NB4 (cell line): ENCODE data around the gene PIR.

ENCODE experiments used
- DNase-seq: peaks from one replicate; pipeline ENCODE4 v3.0.0; 2010; ENCODE audit warnings: low read depth
- H3K4me3 ChIP-seq: one replicate; pipeline ENCODE4 v1.5.1; 2011; ENCODE audit warnings: mild to moderate bottlenecking, low read depth, low read length, moderate library complexity
- CTCF ChIP-seq: IDR thresholded peaks from one replicate; pipeline ENCODE4 v1.5.1; 2012; ENCODE audit warnings: low read depth, low read length
- MYC ChIP-seq: IDR thresholded peaks from 2 replicates; pipeline ENCODE4 v1.6.1; 2011; ENCODE audit warnings: low read depth, low read length
- POLR2A ChIP-seq: IDR thresholded peaks from 2 replicates; pipeline ENCODE4 v1.6.1; 2011; ENCODE audit warnings: mild to moderate bottlenecking; ENCODE audit not compliant: insufficient read length; ENCODE audit errors: extremely low read depth
- TF ChIP-seq, protein P1 (sequence below): IDR thresholded peaks from 2 replicates; pipeline ENCODE4 v1.6.1; 2011; ENCODE audit warnings: low read depth, low read length

The PIR gene

DNA sequence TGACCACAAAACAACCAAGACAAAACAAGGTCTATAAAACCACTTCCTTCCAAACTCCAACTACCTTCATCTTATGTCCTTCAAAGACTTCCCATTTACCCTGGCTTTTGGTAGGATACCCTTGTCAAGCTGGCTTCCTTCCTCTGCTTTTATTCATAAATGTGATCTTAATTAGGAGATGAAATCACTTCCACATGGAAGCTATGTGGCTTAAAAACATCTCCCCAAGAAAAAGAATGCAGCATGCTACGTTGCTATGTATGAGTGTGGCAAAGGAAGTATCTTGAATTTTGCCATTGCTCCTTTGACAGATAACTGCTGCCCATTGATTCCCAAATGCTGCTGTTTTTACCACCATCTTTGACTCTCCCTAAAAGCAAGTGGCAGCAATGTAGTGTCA is 62.5 kb downstream of the PIR start:
- no peak overlapping the region for H3K4me3 ChIP-seq
- no peak for DNase-seq
- TF ChIP-seq, protein P1, sequence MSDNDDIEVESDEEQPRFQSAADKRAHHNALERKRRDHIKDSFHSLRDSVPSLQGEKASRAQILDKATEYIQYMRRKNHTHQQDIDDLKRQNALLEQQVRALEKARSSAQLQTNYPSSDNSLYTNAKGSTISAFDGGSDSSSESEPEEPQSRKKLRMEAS = no peak
- TF ChIP-seq MYC (no peak), CTCF (no peak), POLR2A (no peak)

DNA sequence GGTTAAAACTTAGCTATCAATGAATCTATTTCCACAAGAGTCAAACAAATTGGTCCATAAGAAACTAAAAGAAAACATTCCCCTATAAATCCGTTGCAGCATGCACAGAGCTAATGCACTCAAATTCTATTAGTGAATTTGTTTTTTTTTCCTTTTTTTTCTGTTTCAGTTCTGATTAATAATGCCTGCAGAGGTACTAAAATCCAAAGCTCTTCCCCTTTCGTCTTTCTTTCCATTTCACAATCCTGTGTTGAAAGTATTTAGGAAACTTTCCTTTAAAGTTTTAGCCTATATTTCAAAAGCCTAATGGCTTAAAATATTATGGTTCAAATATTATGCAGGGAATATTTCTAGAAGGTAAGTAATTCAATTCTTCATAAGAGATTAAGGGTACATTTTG is 63.1 kb downstream of the PIR start:
- DNase-seq = no peak

DNA sequence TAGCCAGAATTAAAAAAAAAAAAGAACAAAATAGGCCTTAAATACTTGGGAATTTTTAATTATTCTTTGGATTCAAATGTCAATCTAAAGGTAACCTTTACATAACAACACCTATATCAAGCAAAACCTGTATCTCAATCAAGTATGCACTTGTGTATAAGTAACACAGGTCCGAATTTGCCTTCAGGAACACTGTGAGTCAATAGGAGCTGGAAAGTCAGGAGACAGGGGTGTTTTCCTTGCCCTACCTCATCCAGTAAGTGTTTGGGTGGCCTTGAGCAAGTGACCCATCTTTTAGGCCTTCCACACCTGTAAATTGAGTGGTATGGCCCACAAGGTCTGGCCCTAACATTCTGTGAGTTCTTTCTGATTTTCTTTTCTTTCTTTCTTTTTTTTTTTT is 68.1 kb downstream of the PIR start:
- TF ChIP-seq MYC (no peak), CTCF (no peak), POLR2A (no peak)
- TF ChIP-seq, protein P1 = no peak
- DNase-seq = no peak

More for the DNA sequence above, 63.1 kb downstream of the PIR start:
- H3K4me3 ChIP-seq = no peak overlapping the region
- TF ChIP-seq MYC = no peak

DNA sequence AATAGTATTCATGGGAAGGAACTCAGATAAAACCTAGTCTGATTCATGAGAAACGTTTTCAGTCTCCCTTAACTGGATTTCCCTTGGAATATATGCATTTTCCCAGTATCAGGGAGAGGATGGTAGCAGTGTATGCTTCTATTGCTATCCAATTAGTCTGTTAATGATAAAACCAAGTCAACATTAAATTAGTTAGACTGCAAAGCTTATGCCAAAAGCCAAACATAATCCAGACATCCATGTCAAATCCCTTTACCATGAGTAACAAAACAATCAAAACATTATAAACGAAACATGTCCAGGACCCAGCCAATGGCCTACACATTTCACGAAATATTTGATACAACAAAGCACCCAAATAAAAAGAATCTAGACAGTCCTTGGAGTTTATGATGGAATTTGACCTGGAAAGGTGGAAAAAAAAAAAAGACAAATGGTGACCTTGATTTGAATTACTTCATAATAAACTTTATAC is 74.4 kb downstream of the PIR start:
- no peak for DNase-seq
- no peak overlapping the region for H3K4me3 ChIP-seq
- TF ChIP-seq, protein P1 = no peak
- TF ChIP-seq CTCF (no peak), POLR2A (no peak), MYC (no peak)

More for the DNA sequence above, 68.1 kb downstream of the PIR start:
- no peak overlapping the region for H3K4me3 ChIP-seq

DNA sequence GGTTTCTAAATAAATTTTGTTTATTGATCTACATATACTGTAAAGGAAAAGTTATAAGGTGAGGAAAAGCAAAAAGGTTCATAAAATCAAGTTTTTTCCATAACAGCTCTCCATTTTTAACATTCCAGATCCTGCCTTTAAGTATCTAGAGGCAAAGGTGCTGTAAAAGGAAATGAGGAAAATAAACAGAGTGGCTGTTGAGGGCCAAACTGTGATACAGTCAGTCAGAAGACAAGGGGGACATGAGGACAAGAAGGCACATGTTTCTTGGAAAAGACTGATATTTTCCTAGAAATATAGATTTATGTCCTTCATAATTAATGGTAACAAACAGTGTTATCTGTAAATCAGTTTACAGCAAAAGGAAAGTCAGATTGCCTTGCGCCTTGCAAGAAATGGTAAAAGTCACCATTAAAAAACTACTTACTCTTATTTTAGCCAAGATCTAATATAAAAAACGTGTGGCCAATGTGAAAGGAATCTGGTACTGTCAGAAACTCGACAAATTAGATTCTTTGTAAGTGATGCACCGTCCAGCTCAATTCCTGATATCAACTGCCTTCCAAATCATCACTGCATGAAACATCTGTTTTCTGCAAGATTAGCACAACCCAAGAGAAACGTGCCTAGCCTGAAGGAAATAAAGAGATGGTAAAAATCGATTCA is 75.0 kb downstream of the PIR start:
- H3K4me3 ChIP-seq = no peak overlapping the region
- TF ChIP-seq POLR2A = no peak
- TF ChIP-seq, protein P1 = no peak
- no peak for TF ChIP-seq CTCF
- no peak for TF ChIP-seq MYC
- no peak for DNase-seq

DNA sequence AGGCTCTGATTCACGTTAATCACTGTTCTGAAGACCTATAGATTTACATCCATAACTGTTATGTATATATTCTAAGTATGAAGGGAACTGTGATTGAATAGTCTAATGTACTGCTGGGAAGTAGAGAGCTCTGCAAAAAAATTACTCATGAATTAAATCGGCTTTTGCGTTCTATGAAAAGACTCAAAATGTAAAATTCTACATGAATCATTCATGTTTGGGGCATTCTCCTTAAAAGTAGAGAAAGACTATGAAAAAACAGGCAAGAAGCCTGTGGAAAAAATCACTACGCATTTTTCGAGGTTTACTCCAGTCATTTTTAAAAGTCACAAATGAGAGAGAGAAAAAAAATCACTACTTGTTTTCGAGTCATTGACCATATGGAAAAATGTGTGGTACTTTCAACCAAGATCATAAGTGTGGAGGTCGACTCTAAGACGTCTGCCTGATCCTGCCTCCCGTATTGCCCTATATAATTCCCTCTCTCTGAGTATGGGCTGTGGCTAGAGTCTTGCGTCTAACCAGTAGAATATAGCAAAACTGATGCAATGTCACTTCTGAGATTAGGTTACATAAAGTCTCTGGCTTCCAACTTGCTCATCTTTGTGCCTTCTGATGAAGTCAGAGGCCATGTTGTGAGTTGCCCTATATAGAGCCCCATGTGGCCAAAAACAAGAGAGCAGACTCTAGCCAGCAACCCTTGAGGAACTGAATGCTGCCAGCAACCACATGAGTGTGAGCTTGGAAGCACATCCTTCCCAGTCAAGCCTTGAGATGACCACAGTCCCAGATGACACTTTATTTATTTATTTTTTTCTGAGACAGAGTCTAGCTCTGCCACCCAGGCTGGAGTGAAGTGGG is 76.8 kb downstream of the PIR start:
- TF ChIP-seq CTCF = no peak
- TF ChIP-seq POLR2A = no peak
- TF ChIP-seq, protein P1 = no peak
- TF ChIP-seq MYC = no peak
- no peak for DNase-seq
- no peak overlapping the region for H3K4me3 ChIP-seq
